ENCODE data around the gene FBXO36.
"Not testable (repeated sequence)": the region's sequence is repeated elsewhere in the genome, so short reads cannot be mapped to it uniquely, and the experiment has no call there.

FBXO36 gene
- long read RNA-seq, donor 1, transcript FBXO36-201 (4 exons, 2,810 nt) = major isoform, 6 of 6 reads
- long read RNA-seq, donor 1, partial matches to known transcripts = 0 of 6 reads
- long read RNA-seq, donor 1, other reads (novel, unspliced or antisense) = 0 of 6 reads
- long read RNA-seq, donor 2, partial matches to known transcripts = 0 of 2 reads
- long read RNA-seq, donor 2, other reads (novel, unspliced or antisense) = 0 of 2 reads
- long read RNA-seq, donor 3, partial matches to known transcripts = 0 of 3 reads
- long read RNA-seq, donor 3, other reads (novel, unspliced or antisense) = 0 of 3 reads
- long read RNA-seq, donor 4, transcript FBXO36-201 (4 exons, 2,810 nt) = major isoform, 6 of 6 reads
- long read RNA-seq, donor 4, partial matches to known transcripts = 0 of 6 reads
- long read RNA-seq, donor 4, other reads (novel, unspliced or antisense) = 0 of 6 reads
- long read RNA-seq, donor 5, transcript FBXO36-201 (4 exons, 2,810 nt) = major isoform, 10 of 11 reads
- long read RNA-seq, donor 5, partial matches to known transcripts = 0 of 11 reads
- long read RNA-seq, donor 5, other reads (novel, unspliced or antisense) = 0 of 11 reads
- long read RNA-seq, donor 6, transcript FBXO36-201 (4 exons, 2,810 nt) = major isoform, 7 of 7 reads
- long read RNA-seq, donor 6, partial matches to known transcripts = 0 of 7 reads
- long read RNA-seq, donor 6, other reads (novel, unspliced or antisense) = 0 of 7 reads
- long read RNA-seq, donor 7, transcript FBXO36-201 (4 exons, 2,810 nt) = major isoform, 8 of 9 reads
- long read RNA-seq, donor 7, partial matches to known transcripts = 0 of 9 reads
- long read RNA-seq, donor 7, other reads (novel, unspliced or antisense) = 0 of 9 reads
- long read RNA-seq, donor 8, transcript FBXO36-201 (4 exons, 2,810 nt) = major isoform, 6 of 6 reads
- long read RNA-seq, donor 8, partial matches to known transcripts = 0 of 6 reads
- long read RNA-seq, donor 8, other reads (novel, unspliced or antisense) = 0 of 6 reads

GRCh38 chr2:229922449-229923386 lies at the start of gene FBXO36:
Gene FBXO36 (plus strand): TSS chr2:229922503. CDS start chr2:229922514, 11 bp downstream.
- peak; percentile 99 for DNase-seq

- DNase-seq = no peak
These were observed 49.2 kb upstream of the FBXO36 start for GRCh38 chr2:229873123-229873581.

GRCh38 chr2:229874647-229875046 lies 47.7 kb upstream of the FBXO36 start:
- no peak for DNase-seq

GRCh38 chr2:229875549-229875948 lies 46.8 kb upstream of the FBXO36 start:
- no peak for DNase-seq

GRCh38 chr2:229879191-229879950 lies 42.9 kb upstream of the FBXO36 start:
- DNase-seq = no peak

GRCh38 chr2:229880892-229881586 lies 41.3 kb upstream of the FBXO36 start:
- no peak for DNase-seq

- DNase-seq = no peak
These were observed 39.7 kb upstream of the FBXO36 start for GRCh38 chr2:229882583-229882982.

- no peak for DNase-seq
These were observed 37.3 kb upstream of the FBXO36 start for GRCh38 chr2:229884775-229885699.

GRCh38 chr2:229887441-229887840 lies 34.9 kb upstream of the FBXO36 start:
- DNase-seq = no peak

- DNase-seq = no peak
These were observed 34.3 kb upstream of the FBXO36 start for GRCh38 chr2:229888031-229888430.

GRCh38 chr2:229889023-229889422 lies 33.3 kb upstream of the FBXO36 start:
- no peak for DNase-seq

GRCh38 chr2:229896857-229897256 lies 25.4 kb upstream of the FBXO36 start:
- DNase-seq = no peak

GRCh38 chr2:229899604-229900003 lies 22.7 kb upstream of the FBXO36 start:
- DNase-seq = no peak

- no peak for DNase-seq
These were observed 22.3 kb upstream of the FBXO36 start for GRCh38 chr2:229900012-229900411.

- not testable (repeated sequence) for DNase-seq
These were observed 21.8 kb upstream of the FBXO36 start for GRCh38 chr2:229900514-229900913.

- no peak for DNase-seq
These were observed 20.5 kb upstream of the FBXO36 start for GRCh38 chr2:229901819-229902218.

GRCh38 chr2:229903037-229903436 lies 19.3 kb upstream of the FBXO36 start:
- no peak for DNase-seq

- DNase-seq = no peak
These were observed 16.7 kb upstream of the FBXO36 start for GRCh38 chr2:229905601-229906000.

GRCh38 chr2:229909090-229909489 lies 13.2 kb upstream of the FBXO36 start:
- no peak for DNase-seq

Measured in right kidney (tissue), 9 donors.